NCI-H187 (cell line): ENCODE results near the gene COA8.
A peak's percentile ranks its signal among the peaks of the same experiment; 100 is the strongest.

Experiments
- DNase-seq, 2 experiments: peaks; one replicate each; lab custom pipeline; 2025; lab: John Stamatoyannopoulos, UW

The COA8 gene

GRCh38 chr14:103537175-103537990, 25.4 kb upstream of the COA8 start:
- no peak for DNase-seq

GRCh38 chr14:103538291-103539055, 24.3 kb upstream of the COA8 start:
- no peak for DNase-seq

- DNase-seq: no peak
Observed at GRCh38 chr14:103539056-103539825, 23.5 kb upstream of the COA8 start.

GRCh38 chr14:103540821-103541708, 21.7 kb upstream of the COA8 start:
- DNase-seq: no peak

GRCh38 chr14:103541709-103542604, 20.8 kb upstream of the COA8 start:
- DNase-seq: no peak

GRCh38 chr14:103542605-103543088, 20.1 kb upstream of the COA8 start:
- no peak for DNase-seq

GRCh38 chr14:103543140-103543539, 19.6 kb upstream of the COA8 start:
- no peak for DNase-seq

- DNase-seq: no peak
Observed at GRCh38 chr14:103543721-103544387, 18.9 kb upstream of the COA8 start.

GRCh38 chr14:103544388-103545218, 18.2 kb upstream of the COA8 start:
- DNase-seq: no peak

- no peak for DNase-seq
Observed at GRCh38 chr14:103545219-103545914, 17.4 kb upstream of the COA8 start.

- DNase-seq: no peak
Observed at GRCh38 chr14:103545915-103546651, 16.7 kb upstream of the COA8 start.

GRCh38 chr14:103546652-103547454, 15.9 kb upstream of the COA8 start:
- peak; percentile 42 to 73 for DNase-seq

GRCh38 chr14:103547455-103547940, 15.3 kb upstream of the COA8 start:
- no peak for DNase-seq

- no peak for DNase-seq
Observed at GRCh38 chr14:103547941-103548462, 14.8 kb upstream of the COA8 start.

GRCh38 chr14:103548463-103549351, 14.1 kb upstream of the COA8 start:
- no peak for DNase-seq
